ENCODE measurements around the gene ADORA1. TPM values are rescaled to one million over a fixed set of nuclear protein-coding genes. Genes with fewer than 3 reads are reported as not detected.

Gene ADORA1
- polyA plus RNA-seq, 1 of the 3 experiments (the other 2 are of a cell fraction): 4.8 TPM

DNA sequence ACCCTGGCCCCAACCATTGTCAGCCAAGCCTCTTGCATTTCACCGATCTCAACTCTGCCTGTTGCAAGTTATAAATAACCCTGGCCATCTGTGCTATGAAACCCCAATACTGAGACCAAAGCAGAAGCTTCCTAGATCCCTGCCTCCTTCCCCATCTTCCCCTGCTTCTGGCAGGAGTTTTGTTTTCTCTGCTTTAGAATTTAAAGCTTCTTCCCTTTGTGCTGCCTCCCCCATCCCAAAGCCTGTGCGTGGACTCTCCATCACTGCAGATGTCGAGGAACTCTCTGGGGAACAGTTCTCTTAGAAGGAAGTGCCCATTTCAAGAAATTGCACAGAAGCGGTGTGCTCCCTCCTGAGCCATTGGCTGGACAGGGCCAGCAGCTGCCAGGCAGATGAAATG, 24.3 kb upstream of the ADORA1 start:
- TF ChIP-seq TCF12 (IDR thresholded peaks at IDR 0.05) (no peak), POLR2AphosphoS5 (IDR thresholded peaks at IDR 0.05; ENCODE audit: low read depth, low read length) (no peak), RXRA (IDR thresholded peaks at IDR 0.05; ENCODE audit: borderline replicate concordance, low read depth) (no peak), TEAD4 (IDR thresholded peaks at IDR 0.05; ENCODE audit: borderline replicate concordance, insufficient read depth) (no peak), RFX5 (IDR thresholded peaks at IDR 0.05; ENCODE audit: low read length) (no peak), FOXM1 (IDR thresholded peaks at IDR 0.05; ENCODE audit: low read depth) (no peak), EP300 (IDR thresholded peaks at IDR 0.05; ENCODE audit: borderline replicate concordance in 1 of 2, low read depth in 1 of 2, low read length in 1 of 2) (no peak)
- TF ChIP-seq, protein P1, sequence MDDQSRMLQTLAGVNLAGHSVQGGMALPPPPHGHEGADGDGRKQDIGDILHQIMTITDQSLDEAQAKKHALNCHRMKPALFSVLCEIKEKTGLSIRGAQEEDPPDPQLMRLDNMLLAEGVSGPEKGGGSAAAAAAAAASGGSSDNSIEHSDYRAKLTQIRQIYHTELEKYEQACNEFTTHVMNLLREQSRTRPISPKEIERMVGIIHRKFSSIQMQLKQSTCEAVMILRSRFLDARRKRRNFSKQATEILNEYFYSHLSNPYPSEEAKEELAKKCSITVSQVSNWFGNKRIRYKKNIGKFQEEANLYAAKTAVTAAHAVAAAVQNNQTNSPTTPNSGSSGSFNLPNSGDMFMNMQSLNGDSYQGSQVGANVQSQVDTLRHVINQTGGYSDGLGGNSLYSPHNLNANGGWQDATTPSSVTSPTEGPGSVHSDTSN (IDR thresholded peaks at IDR 0.05): no peak
- TF ChIP-seq, protein P2, sequence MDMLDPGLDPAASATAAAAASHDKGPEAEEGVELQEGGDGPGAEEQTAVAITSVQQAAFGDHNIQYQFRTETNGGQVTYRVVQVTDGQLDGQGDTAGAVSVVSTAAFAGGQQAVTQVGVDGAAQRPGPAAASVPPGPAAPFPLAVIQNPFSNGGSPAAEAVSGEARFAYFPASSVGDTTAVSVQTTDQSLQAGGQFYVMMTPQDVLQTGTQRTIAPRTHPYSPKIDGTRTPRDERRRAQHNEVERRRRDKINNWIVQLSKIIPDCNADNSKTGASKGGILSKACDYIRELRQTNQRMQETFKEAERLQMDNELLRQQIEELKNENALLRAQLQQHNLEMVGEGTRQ (IDR thresholded peaks at IDR 0.05; ENCODE audit: borderline replicate concordance, low read depth, low read length): no peak
- no peaks in the 10 kb centered on the region for H3K9me2 ChIP-seq
- WGBS (ENCODE audit: low lambda C conversion rate): 55% methylated on average over 4 of the region's 4 CpGs
- H3K27ac ChIP-seq (ENCODE audit: low read depth in 2 of 2, low read length in 1 of 2): no peak overlapping the region
- H3K79me2 ChIP-seq (ENCODE audit: insufficient read depth): no peaks in the 10 kb centered on the region
- ChIA-PET POLR2A (no interaction called here), CTCF (interaction anchor here (2.2 to 4.4 kb wide), 5 partner anchors 15 to 166 kb away, joined by 6 to 28 read pairs (median 10); no protein-coding TSS in a partner anchor)
- H4K20me1 ChIP-seq (ENCODE audit: insufficient read depth): no peaks in the 10 kb centered on the region
- DNase-seq: no peak
- peaks cover 0 to 5% of the 10 kb centered on the region in 2 experiments for H3K36me3 ChIP-seq (replicated peaks in 1 of 2; ENCODE audit: control insufficient read depth in 1 of 2, insufficient read depth in 2 of 2, low read length in 1 of 2)
- no peak overlapping the region for H3K4me3 ChIP-seq (ENCODE audit: low read depth in 2 of 2, low read length in 1 of 2)
- H3K27me3 ChIP-seq (ENCODE audit: insufficient read depth): peaks cover 10% of the 10 kb centered on the region
- H3K9me3 ChIP-seq: no peaks in the 10 kb centered on the region
- no peaks in the 10 kb centered on the region; a peak in 1 of 4 replicates for H3K4me1 ChIP-seq (ENCODE audit: control insufficient read depth in 1 of 2, insufficient read depth in 2 of 2, low read depth in 1 of 2, low read length in 1 of 2)
- H2AFZ ChIP-seq (ENCODE audit: low read depth): no peak overlapping the region
- no peak overlapping the region for H3K4me2 ChIP-seq
- H3F3A ChIP-seq (replicated peaks; ENCODE audit: insufficient read depth): no peaks in the 10 kb centered on the region
- no peak overlapping the region for H3K9ac ChIP-seq

DNA sequence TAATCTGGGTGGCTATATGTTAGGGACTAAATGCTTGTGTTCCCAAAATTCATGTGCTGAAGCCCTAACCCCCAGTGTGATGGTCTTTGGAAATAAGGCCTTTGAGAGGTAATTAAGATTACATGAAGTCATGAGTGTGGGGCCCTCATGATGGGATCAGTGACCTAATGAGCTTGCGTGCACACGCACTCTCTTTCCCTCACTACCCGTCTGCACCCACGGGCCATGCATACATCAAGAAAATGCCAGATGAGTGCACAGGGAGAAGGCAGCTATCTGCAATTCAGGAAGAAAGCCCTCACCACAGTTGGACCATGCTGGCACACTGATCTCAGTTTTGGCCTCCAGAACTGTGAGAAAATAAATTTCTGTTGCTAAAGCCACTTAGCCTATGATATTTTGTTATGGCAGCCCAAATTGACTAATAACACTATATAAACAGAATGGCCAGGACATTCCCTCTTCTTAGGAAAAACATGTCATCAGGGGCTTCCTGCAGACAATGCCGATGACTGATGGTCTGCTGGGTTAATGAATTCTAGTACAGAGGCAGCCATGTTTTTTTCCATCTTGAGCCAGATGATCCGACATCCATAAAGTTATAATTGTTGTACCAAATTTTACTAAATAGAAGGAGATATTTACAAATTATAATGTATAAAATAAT, 23.6 kb upstream of the ADORA1 start:
- Histone ChIP-seq H3K9me2 (no peaks in the 10 kb centered on the region), H3K27me3 (ENCODE audit: insufficient read depth) (peaks cover 16% of the 10 kb centered on the region), H2AFZ (ENCODE audit: low read depth) (no peak overlapping the region), H3K9ac (no peak overlapping the region), H3F3A (replicated peaks; ENCODE audit: insufficient read depth) (no peaks in the 10 kb centered on the region), H3K27ac (ENCODE audit: low read depth in 2 of 2, low read length in 1 of 2) (no peak overlapping the region), H4K20me1 (ENCODE audit: insufficient read depth) (no peaks in the 10 kb centered on the region), H3K4me2 (no peak overlapping the region), H3K4me3 (ENCODE audit: low read depth in 2 of 2, low read length in 1 of 2) (no peak overlapping the region), H3K4me1 (ENCODE audit: control insufficient read depth in 1 of 2, insufficient read depth in 2 of 2, low read depth in 1 of 2, low read length in 1 of 2) (no peaks in the 10 kb centered on the region; a peak in 1 of 4 replicates), H3K9me3 (no peaks in the 10 kb centered on the region), H3K36me3 (replicated peaks in 1 of 2; ENCODE audit: control insufficient read depth in 1 of 2, insufficient read depth in 2 of 2, low read length in 1 of 2) (peaks cover 0 to 5% of the 10 kb centered on the region in 2 experiments), H3K79me2 (ENCODE audit: insufficient read depth) (no peaks in the 10 kb centered on the region)
- 71% methylated on average over 6 of the region's 6 CpGs for WGBS (ENCODE audit: low lambda C conversion rate)
- DNase-seq: no peak
- TF ChIP-seq FOSL2 (IDR thresholded peaks at IDR 0.05; ENCODE audit: borderline replicate concordance, low read depth) (no peak), GATA2 (CRISPR knock-in tag; IDR thresholded peaks at IDR 0.05) (no peak), SIN3A (IDR thresholded peaks at IDR 0.05; ENCODE audit: borderline replicate concordance, low read depth, low read length) (no peak), GABPA (IDR thresholded peaks at IDR 0.05; ENCODE audit: low read depth) (no peak), YY1 (IDR thresholded peaks at IDR 0.05; ENCODE audit: low read depth) (no peak), SMC3 (IDR thresholded peaks at IDR 0.05; ENCODE audit: low read depth, low read length) (no peak), EP300 (IDR thresholded peaks at IDR 0.05; ENCODE audit: borderline replicate concordance in 1 of 2, low read depth in 1 of 2, low read length in 1 of 2) (no peak), FOXM1 (IDR thresholded peaks at IDR 0.05; ENCODE audit: low read depth) (no peak)
- POLR2A ChIA-PET: no interaction called here
- CTCF ChIA-PET: interaction anchor here (2.2 to 4.4 kb wide), 5 partner anchors 14 to 165 kb away, joined by 6 to 28 read pairs (median 10); no protein-coding TSS in a partner anchor

Measured in SK-N-SH (cell line).